ENCODE results near the gene RRH.

RRH gene

GRCh38 chr4:109887071-109887470 lies 59.3 kb downstream of the RRH start:
- DNase-seq (ENCODE audit: low read depth): no peak

GRCh38 chr4:109890076-109890475 lies 62.3 kb downstream of the RRH start:
- DNase-seq (ENCODE audit: low read depth): no peak
